B cell (primary cell): Measurements from ENCODE around the gene CHST3. TPM values are rescaled to one million over a fixed set of nuclear protein-coding genes. Genes with fewer than 3 reads are reported as not detected.

Experiments
- ATAC-seq: fragments of 200-7000 bp; cut with Tn5 transposase; one replicate; pipeline ENCODE4 v1.10.0; 2021; ENCODE audit warnings: low read depth, mild to moderate bottlenecking, moderate number of reproducible peaks, moderate library complexity
- CTCF ChIA-PET: fragments of 350-600 bp; sonication (Branson Sonifier 250); formaldehyde crosslinking; loops from one replicate; lab custom pipeline; 2021; ENCODE audit warnings: antibody characterized with exemption, inconsistent platforms; lab: Charles Lee
- POLR2A ChIA-PET: fragments of 350-600 bp; sonication (Branson Sonifier 250); formaldehyde crosslinking; loops from one replicate; lab custom pipeline; 2021; ENCODE audit warnings: antibody characterized with exemption; lab: Charles Lee
- DNase-seq: peaks from one replicate; pipeline ENCODE4 v3.0.0; 2013
- H2AFZ ChIP-seq: 2 replicates; pipeline ENCODE4 v1.6.1; 2012; ENCODE audit warnings: mild to moderate bottlenecking, low read depth, low read length; ENCODE audit not compliant: insufficient read depth, poor library complexity, severe bottlenecking
- H3K27ac ChIP-seq, 2 donors: 1 replicate in 1 of 2; 2 replicates in 1 of 2; pipeline ENCODE4 v1.5.1; 2012 to 2013; ENCODE audit warnings: low read length in 2 of 2, mild to moderate bottlenecking in 2 of 2, moderate library complexity in 1 of 2
- H3K27me3 ChIP-seq, 4 experiments: fragments of 200-600 bp in 1 of 4; sonication (generic) in 1 of 4; replicated peaks in 1 of 4; 1 replicate in 2 of 4; 2 replicates in 2 of 4; pipeline versions ENCODE4 v1.6.1 to v1.7.0; 2013 to 2016; ENCODE audit warnings: low read length in 3 of 4, mild to moderate bottlenecking in 2 of 4, mixed read lengths in 1 of 4, moderate library complexity in 1 of 4; ENCODE audit not compliant: insufficient read depth in 4 of 4, control insufficient read depth in 3 of 4; ENCODE audit errors: control extremely low read depth in 1 of 4
- H3K36me3 ChIP-seq, 2 experiments: replicated peaks in 1 of 2; 1 replicate in 1 of 2; 2 replicates in 1 of 2; pipeline versions ENCODE4 v1.6.1 to v1.7.1; 2013; ENCODE audit warnings: low read length in 1 of 2; ENCODE audit not compliant: insufficient read depth in 2 of 2, control insufficient read depth in 1 of 2; ENCODE audit errors: control extremely low read depth in 1 of 2, extremely low read depth in 1 of 2
- H3K4me1 ChIP-seq, 2 donors: fragments of 200-600 bp in 1 of 2; sonication (generic) in 1 of 2; 1 replicate in 1 of 2; 2 replicates in 1 of 2; pipeline versions ENCODE4 v1.5.1 to v1.6.1; 2013 to 2017; ENCODE audit warnings: low read length in 2 of 2; ENCODE audit not compliant: control insufficient read depth in 2 of 2, insufficient read depth in 2 of 2
- H3K4me2 ChIP-seq: replicated peaks from 2 replicates; pipeline ENCODE3; 2012; ENCODE audit warnings: mild to moderate bottlenecking, low read depth, low read length; ENCODE audit not compliant: poor library complexity, severe bottlenecking
- H3K4me3 ChIP-seq, 5 experiments: fragments of 200-600 bp in 1 of 5; sonication (generic) in 1 of 5; 1 replicate in 3 of 5; 2 replicates in 2 of 5; pipeline versions ENCODE4 v1.5.1 to v1.7.0; 2011 to 2016; ENCODE audit warnings: low read length in 4 of 5, mild to moderate bottlenecking in 4 of 5, low read depth in 2 of 5, control low read depth in 1 of 5, moderate library complexity in 1 of 5; ENCODE audit not compliant: insufficient read depth in 1 of 5; ENCODE audit errors: control extremely low read depth in 1 of 5, extremely low read depth in 1 of 5
- H3K79me2 ChIP-seq: fragments of 200-600 bp; sonication (generic); one replicate; pipeline ENCODE4 v1.6.0; 2016; ENCODE audit warnings: low read length; ENCODE audit not compliant: control insufficient read depth, insufficient read depth
- H3K9ac ChIP-seq: fragments of 200-600 bp; sonication (generic); 2 replicates; pipeline ENCODE4 v1.6.1; 2017; ENCODE audit warnings: mild to moderate bottlenecking, low read length, moderate library complexity
- H3K9me3 ChIP-seq, 3 donors: one replicate each; pipeline versions ENCODE4 v1.6.1 to v1.7.1; 2013; ENCODE audit warnings: low read length in 2 of 3; ENCODE audit not compliant: control insufficient read depth in 2 of 3, insufficient read depth in 1 of 3; ENCODE audit errors: control extremely low read depth in 1 of 3
- H4K20me1 ChIP-seq: 2 replicates; pipeline ENCODE4 v1.6.0; 2012; ENCODE audit warnings: mild to moderate bottlenecking, low read length; ENCODE audit not compliant: insufficient read depth, control insufficient read depth, poor library complexity, severe bottlenecking
- H3K27ac Mint-ChIP-seq: one replicate; pipeline ENCODE4 v1.8.0; 2021; ENCODE audit warnings: mixed read lengths
- H3K27me3 Mint-ChIP-seq: one replicate; pipeline ENCODE4 v1.8.0; 2021; ENCODE audit warnings: mixed read lengths
- H3K4me1 Mint-ChIP-seq: one replicate; pipeline ENCODE4 v1.8.0; 2021; ENCODE audit warnings: mixed read lengths
- H3K4me3 Mint-ChIP-seq: one replicate; pipeline ENCODE4 v1.8.0; 2021; ENCODE audit warnings: mixed read lengths
- H3K9me3 Mint-ChIP-seq: one replicate; pipeline ENCODE4 v1.8.0; 2022; ENCODE audit warnings: mixed read lengths; ENCODE audit not compliant: insufficient read depth
- CTCF ChIP-seq: fragments of 200-600 bp; IDR thresholded peaks from one replicate; pipeline ENCODE4 v1.8.0; 2022; ENCODE audit warnings: antibody characterized with exemption, mild to moderate bottlenecking
- EZH2 ChIP-seq: IDR thresholded peaks from 2 replicates; pipeline ENCODE4 v1.6.1; 2012; ENCODE audit warnings: borderline replicate concordance, low read depth, mild to moderate bottlenecking, moderate library complexity, low read length; ENCODE audit not compliant: insufficient read depth, poor library complexity, severe bottlenecking
- WGBS: methylation state at CpG from one replicate; pipeline ENCODE4 v1.1.5; 2013; ENCODE audit warnings: missing lambda C conversion rate; ENCODE audit not compliant: insufficient coverage; 5-methylcytosine and 5-hydroxymethylcytosine counted together
- intact Hi-C: fragments of 100-400 bp; cut with micrococcal nuclease; formaldehyde crosslinking; loops from one replicate; pipeline ENCODE4 v1.10.0; 2022
- polyA plus RNA-seq: library from polyadenylated mRNA; depleted of rRNA; stranded (reverse); fragments of >200 nt; gene quantifications from 2 replicates; pipeline ENCODE4 v1.2.3, GENCODE V29; 2012
- total RNA-seq, 2 donors: library from RNA; stranded (reverse); fragments of 120-200 nt in 1 of 2; gene quantifications; 1 replicate in 1 of 2; 2 replicates in 1 of 2; pipeline versions ENCODE4 v1.2.3 to v1.2.4, GENCODE V29; 2013 to 2022

The CHST3 gene
- total and polyA plus RNA-seq, 2 donors (not counting 1 experiment from before 2014, with no cell fraction given): 0.01 TPM; not detected in 1

GRCh38 chr10:72059843-72060822 is 95.9 kb downstream of the CHST3 start:
- TF ChIP-seq EZH2 (no peak), CTCF (no peak)
- Mint-ChIP-seq H3K4me3 (no peak overlapping the region), H3K9me3 (no peaks in the 10 kb centered on the region), H3K4me1 (peaks cover 8% of the 10 kb centered on the region), H3K27ac (peak overlapping the region; percentile 56), H3K27me3 (no peaks in the 10 kb centered on the region)
- H3K9ac ChIP-seq: no peak overlapping the region
- H3K79me2 ChIP-seq: no peaks in the 10 kb centered on the region
- WGBS: 94% methylated on average over 15 of the region's 19 CpGs
- H3K9me3 ChIP-seq: no peaks in the 10 kb centered on the region
- H3K27ac ChIP-seq: no peak overlapping the region
- CTCF ChIA-PET: interaction anchor here (1.0 to 7.5 kb wide), 4 partner anchors 11 to 277 kb away, joined by 3 to 57 read pairs (median 4); no protein-coding TSS in a partner anchor
- peaks cover 0 to 18% of the 10 kb centered on the region in 2 experiments for H3K36me3 ChIP-seq
- H3K4me2 ChIP-seq: no peak overlapping the region
- DNase-seq (no peak), ATAC-seq (no peak)
- POLR2A ChIA-PET: no interaction called here
- no peaks in the 10 kb centered on the region for H3K27me3 ChIP-seq
- H4K20me1 ChIP-seq: no peaks in the 10 kb centered on the region
- intact Hi-C loops: no loop called here
- H3K4me3 ChIP-seq: no peak overlapping the region
- H3K4me1 ChIP-seq: peaks cover 0 to 4% of the 10 kb centered on the region in 2 donors
- no peak overlapping the region for H2AFZ ChIP-seq

GRCh38 chr10:72061491-72061890 is 97.3 kb downstream of the CHST3 start:
- H3K27me3 Mint-ChIP-seq: no peaks in the 10 kb centered on the region
- no peak overlapping the region for H3K27ac Mint-ChIP-seq
- H3K27me3 ChIP-seq: no peaks in the 10 kb centered on the region
- no peak overlapping the region for H2AFZ ChIP-seq
- TF ChIP-seq EZH2 (no peak), CTCF (no peak)
- H3K4me1 ChIP-seq: no peaks in the 10 kb centered on the region
- POLR2A ChIA-PET: no interaction called here
- intact Hi-C loops: no loop called here
- CTCF ChIA-PET: interaction anchor here (0.8 to 7.5 kb wide), 6 partner anchors 12 to 276 kb away, joined by 3 to 57 read pairs (median 4); no protein-coding TSS in a partner anchor
- no peak overlapping the region for H3K9ac ChIP-seq
- H3K9me3 ChIP-seq: no peaks in the 10 kb centered on the region
- no peak overlapping the region for H3K4me3 Mint-ChIP-seq
- WGBS: 73% methylated on average over 5 of the region's 5 CpGs
- peaks cover 0 to 31% of the 10 kb centered on the region in 2 experiments for H3K36me3 ChIP-seq
- ATAC-seq (peak; percentile 42), DNase-seq (no peak)
- no peak overlapping the region for H3K4me2 ChIP-seq
- no peaks in the 10 kb centered on the region for H4K20me1 ChIP-seq
- H3K4me1 Mint-ChIP-seq: peaks cover 8% of the 10 kb centered on the region
- no peak overlapping the region for H3K4me3 ChIP-seq
- no peaks in the 10 kb centered on the region for H3K9me3 Mint-ChIP-seq
- no peaks in the 10 kb centered on the region for H3K79me2 ChIP-seq
- H3K27ac ChIP-seq: no peak overlapping the region
